Measurements from ENCODE around the gene ACTRT2.

DNA sequence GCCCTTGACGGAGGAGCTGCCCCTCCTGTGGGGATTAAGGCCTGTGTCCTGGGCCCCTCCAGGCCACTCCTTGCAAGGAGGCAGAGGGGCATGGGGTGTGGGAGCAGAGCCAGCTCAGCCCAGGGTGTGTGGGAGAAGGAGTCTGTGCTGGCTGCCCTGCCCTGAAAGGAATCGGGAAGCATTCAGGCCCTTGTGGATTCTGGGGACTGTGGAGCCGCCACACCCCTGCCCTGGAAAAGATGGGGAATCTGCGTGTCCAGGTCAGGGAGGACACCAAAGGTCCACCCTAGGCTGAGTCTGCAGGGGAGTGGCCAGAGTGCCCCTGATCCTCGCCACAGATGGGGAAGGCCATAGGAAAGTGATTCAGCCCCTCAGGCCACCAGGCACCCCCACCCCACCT, 31.2 kb downstream of the ACTRT2 start:
- TF ChIP-seq, protein P1, sequence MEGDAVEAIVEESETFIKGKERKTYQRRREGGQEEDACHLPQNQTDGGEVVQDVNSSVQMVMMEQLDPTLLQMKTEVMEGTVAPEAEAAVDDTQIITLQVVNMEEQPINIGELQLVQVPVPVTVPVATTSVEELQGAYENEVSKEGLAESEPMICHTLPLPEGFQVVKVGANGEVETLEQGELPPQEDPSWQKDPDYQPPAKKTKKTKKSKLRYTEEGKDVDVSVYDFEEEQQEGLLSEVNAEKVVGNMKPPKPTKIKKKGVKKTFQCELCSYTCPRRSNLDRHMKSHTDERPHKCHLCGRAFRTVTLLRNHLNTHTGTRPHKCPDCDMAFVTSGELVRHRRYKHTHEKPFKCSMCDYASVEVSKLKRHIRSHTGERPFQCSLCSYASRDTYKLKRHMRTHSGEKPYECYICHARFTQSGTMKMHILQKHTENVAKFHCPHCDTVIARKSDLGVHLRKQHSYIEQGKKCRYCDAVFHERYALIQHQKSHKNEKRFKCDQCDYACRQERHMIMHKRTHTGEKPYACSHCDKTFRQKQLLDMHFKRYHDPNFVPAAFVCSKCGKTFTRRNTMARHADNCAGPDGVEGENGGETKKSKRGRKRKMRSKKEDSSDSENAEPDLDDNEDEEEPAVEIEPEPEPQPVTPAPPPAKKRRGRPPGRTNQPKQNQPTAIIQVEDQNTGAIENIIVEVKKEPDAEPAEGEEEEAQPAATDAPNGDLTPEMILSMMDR (conservative IDR thresholded peaks at IDR 0.05 in 1 of 2, IDR thresholded peaks at IDR 0.05 in 1 of 2; ENCODE audit: extremely low read depth in 1 of 2, insufficient read depth in 1 of 2, low read depth in 1 of 2, low read length in 2 of 2) = no peak
- no peak for TF ChIP-seq EZH2 (IDR thresholded peaks at IDR 0.05; ENCODE audit: borderline replicate concordance, low read length)
